HEK293 (cell line): ENCODE data around the gene NEK6.

Source experiments
- CTCF ChIA-PET: fragments of 350-600 bp; formaldehyde crosslinking; extraction: SDS; loops from one replicate; lab custom pipeline; 2021; ENCODE audit warnings: antibody characterized with exemption; lab: Yijun Ruan, JAX
- POLR2A ChIA-PET: fragments of 300-600 bp; formaldehyde crosslinking; extraction: SDS; loops from one replicate; lab custom pipeline; 2020; ENCODE audit warnings: antibody characterized with exemption, inconsistent platforms; lab: Yijun Ruan, JAX
- H3K27ac ChIP-seq: fragments of 200-500 bp; sonication (Bioruptor generic); 2 replicates; pipeline ENCODE4 v1.5.1; 2014; ENCODE audit warnings: low read depth, low read length, control low read depth, inconsistent platforms; ENCODE audit errors: extremely low read depth
- H3K36me3 ChIP-seq, 2 experiments: fragments of 200-500 bp in 1 of 2; sonication (Bioruptor generic) in 1 of 2; 1 replicate in 1 of 2; 2 replicates in 1 of 2; pipeline ENCODE4 v1.5.1; 2014 to 2017; ENCODE audit warnings: inconsistent platforms in 2 of 2, low read length in 2 of 2; ENCODE audit not compliant: control insufficient read depth in 2 of 2, insufficient read depth in 1 of 2
- H3K4me1 ChIP-seq: fragments of 200-500 bp; sonication (Bioruptor generic); 2 replicates; pipeline ENCODE4 v1.5.1; 2014; ENCODE audit warnings: mild to moderate bottlenecking, low read length, inconsistent platforms; ENCODE audit not compliant: control insufficient read depth, insufficient read depth
- H3K4me3 ChIP-seq: 2 replicates; pipeline ENCODE4 v1.5.1; 2011; ENCODE audit warnings: low read depth, mild to moderate bottlenecking, control low read depth, low read length, moderate library complexity
- H3K9me3 ChIP-seq: fragments of 200-500 bp; sonication (Bioruptor generic); 2 replicates; pipeline ENCODE4 v1.5.1; 2014; ENCODE audit warnings: low read depth, low read length, inconsistent platforms; ENCODE audit not compliant: control insufficient read depth, insufficient read depth
- GLI2 ChIP-seq: fragments of 450-650 bp; formaldehyde crosslinking; IDR thresholded peaks from 2 replicates; pipeline ENCODE4; 2017; ENCODE audit warnings: missing biosample characterization, missing genetic modification characterization, low read depth, borderline replicate concordance
- KLF1 ChIP-seq: fragments of 450-650 bp; formaldehyde crosslinking; IDR thresholded peaks from 2 replicates; pipeline ENCODE4 v1.5.1; 2016; ENCODE audit warnings: missing biosample characterization, missing genetic modification characterization
- ZNF223 ChIP-seq: fragments of 450-650 bp; formaldehyde crosslinking; IDR thresholded peaks from 2 replicates; pipeline ENCODE4 v1.5.1; 2016; ENCODE audit warnings: missing biosample characterization, missing genetic modification characterization
- ZNF302 ChIP-seq: fragments of 450-650 bp; formaldehyde crosslinking; IDR thresholded peaks from 2 replicates; pipeline ENCODE4 v1.5.1; 2016; ENCODE audit warnings: missing biosample characterization, missing genetic modification characterization, low read depth
- ZNF335 ChIP-seq: fragments of 450-650 bp; formaldehyde crosslinking; conservative IDR thresholded peaks from 2 replicates; pipeline ENCODE4 v1.5.1; 2016; ENCODE audit warnings: missing biosample characterization, missing genetic modification characterization
- ZNF350 ChIP-seq: fragments of 450-650 bp; formaldehyde crosslinking; IDR thresholded peaks from 2 replicates; pipeline ENCODE4 v1.5.0; 2017; ENCODE audit warnings: missing biosample characterization, mild to moderate bottlenecking, missing genetic modification characterization
- ZNF404 ChIP-seq: fragments of 450-650 bp; formaldehyde crosslinking; IDR thresholded peaks from 2 replicates; pipeline ENCODE4 v1.5.1; 2017; ENCODE audit warnings: missing biosample characterization, missing genetic modification characterization
- ZNF600 ChIP-seq: fragments of 450-650 bp; formaldehyde crosslinking; IDR thresholded peaks from 2 replicates; pipeline ENCODE4 v1.5.1; 2016; ENCODE audit warnings: missing biosample characterization, missing genetic modification characterization
- TF ChIP-seq, protein P1 (sequence below): fragments of 450-650 bp; formaldehyde crosslinking; IDR thresholded peaks from 2 replicates; pipeline ENCODE4 v1.5.1; 2016; ENCODE audit warnings: missing biosample characterization, missing genetic modification characterization
- TF ChIP-seq, protein P2 (sequence below): fragments of 450-650 bp; formaldehyde crosslinking; IDR thresholded peaks from 2 replicates; pipeline ENCODE4 v1.5.1; 2016; ENCODE audit warnings: missing biosample characterization, missing genetic modification characterization
- TF ChIP-seq, protein P3 (sequence below): fragments of 450-650 bp; formaldehyde crosslinking; IDR thresholded peaks from 2 replicates; pipeline ENCODE4 v1.5.1; 2016; ENCODE audit warnings: missing biosample characterization, missing genetic modification characterization

NEK6 gene

DNA sequence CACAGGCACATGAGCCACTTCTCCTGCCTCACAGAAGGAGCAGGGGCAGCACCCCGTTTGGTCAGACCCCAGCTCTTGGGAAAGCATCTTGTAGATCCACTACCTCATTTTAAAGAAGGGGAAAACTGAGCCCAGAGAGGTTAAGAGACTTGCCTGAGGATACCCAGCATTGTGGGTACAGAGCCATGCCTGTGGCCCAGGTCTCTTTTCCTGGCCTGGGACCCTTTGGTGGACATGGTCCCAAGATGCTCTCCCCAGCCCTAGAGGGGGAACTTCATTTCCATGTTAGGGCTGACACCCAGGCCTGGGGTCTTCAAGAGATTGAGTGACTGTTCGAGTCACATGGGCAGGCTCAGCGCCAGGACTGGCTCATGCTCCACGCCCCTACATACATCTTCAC is 64.2 kb downstream of the NEK6 start (continued):
- no peak for TF ChIP-seq ZNF223 (tag by site-specific recombination)
- TF ChIP-seq ZNF350 = no peak
- TF ChIP-seq, protein P1, sequence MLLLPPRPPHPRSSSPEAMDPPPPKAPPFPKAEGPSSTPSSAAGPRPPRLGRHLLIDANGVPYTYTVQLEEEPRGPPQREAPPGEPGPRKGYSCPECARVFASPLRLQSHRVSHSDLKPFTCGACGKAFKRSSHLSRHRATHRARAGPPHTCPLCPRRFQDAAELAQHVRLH (tag by site-specific recombination) = no peak

DNA sequence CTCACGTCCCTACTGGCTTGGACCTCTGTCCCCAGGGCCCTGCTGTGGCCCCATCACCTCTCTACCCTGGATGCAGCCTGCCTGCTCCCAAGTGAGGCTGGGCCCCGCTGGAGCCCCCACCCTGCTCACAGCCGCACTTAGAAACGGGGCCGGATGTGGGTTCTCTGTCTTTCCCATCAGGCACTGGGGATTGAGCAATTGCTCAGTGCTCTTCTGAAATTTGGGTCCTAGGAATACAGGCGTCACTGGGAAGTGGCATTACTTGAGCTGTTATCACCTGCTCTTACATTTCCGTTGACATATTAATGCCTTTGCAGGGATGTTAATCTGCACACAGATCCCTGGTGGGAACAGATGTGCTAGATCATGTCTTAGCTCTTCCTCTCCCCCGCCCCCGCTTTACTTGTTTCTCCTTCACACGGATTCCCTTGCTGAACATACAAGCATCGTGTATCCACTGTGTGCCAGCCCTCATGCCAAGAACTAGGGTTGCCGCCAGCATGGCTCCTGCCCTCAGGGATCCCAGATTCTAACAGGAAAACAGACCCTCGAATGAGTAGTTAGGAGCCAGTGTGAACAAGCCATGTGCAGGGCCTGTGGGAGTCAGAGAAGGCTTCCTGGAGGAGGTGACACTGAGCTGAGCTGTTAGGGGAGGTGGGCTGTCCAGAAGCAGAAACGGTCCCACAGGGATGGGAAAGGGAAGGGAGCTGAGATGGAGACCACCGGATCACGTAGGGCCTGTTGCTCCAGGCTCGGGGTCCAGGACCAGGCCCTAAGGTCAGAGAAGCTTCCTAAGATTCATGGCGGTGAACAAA is 65.1 kb downstream of the NEK6 start:
- POLR2A ChIA-PET = no interaction called here
- CTCF ChIA-PET = interaction anchor here (0.7 to 1.8 kb wide), 4 partner anchors 9 to 196 kb away, joined by 3 to 7 read pairs (median 4); no protein-coding TSS in a partner anchor
- peaks cover 0 to 22% of the 10 kb centered on the region in 2 experiments; a peak in 1 of 3 replicates for H3K36me3 ChIP-seq

DNA sequence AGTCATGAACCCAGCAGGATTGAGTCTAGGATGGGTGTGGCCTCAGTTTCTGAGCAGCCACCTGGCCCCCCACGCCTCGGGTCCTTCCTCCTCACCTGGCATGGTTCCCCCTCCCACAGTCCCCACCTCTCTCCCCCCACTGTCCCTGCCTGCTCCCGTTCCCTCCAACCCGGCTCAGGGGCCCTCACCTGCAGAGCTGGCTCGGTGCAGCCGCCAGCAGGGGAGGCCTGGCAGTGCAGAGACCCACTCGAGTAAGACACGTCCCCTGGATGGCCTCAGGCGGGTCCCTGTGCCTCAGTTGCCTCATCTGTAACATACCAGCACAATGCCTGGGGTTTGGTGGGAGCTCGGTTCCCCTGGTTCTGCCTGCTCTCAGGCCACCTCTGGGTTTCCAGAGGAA is 66.2 kb downstream of the NEK6 start:
- H3K27ac ChIP-seq = no peak overlapping the region
- TF ChIP-seq, protein P2, sequence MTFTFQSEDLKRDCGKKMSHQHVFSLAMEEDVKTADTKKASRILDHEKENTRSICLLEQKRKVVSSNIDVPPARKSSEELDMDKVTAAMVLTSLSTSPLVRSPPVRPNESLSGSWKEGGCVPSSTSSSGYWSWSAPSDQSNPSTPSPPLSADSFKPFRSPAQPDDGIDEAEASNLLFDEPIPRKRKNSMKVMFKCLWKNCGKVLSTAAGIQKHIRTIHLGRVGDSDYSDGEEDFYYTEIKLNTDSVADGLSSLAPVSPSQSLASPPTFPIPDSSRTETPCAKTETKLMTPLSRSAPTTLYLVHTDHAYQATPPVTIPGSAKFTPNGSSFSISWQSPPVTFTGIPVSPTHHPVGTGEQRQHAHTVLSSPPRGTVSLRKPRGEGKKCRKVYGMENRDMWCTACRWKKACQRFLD (tag by site-specific recombination) = no peak
- no peak for TF ChIP-seq ZNF404
- TF ChIP-seq ZNF335 (tag by site-specific recombination) = no peak
- TF ChIP-seq ZNF600 (tag by site-specific recombination) = no peak
- TF ChIP-seq KLF1 = no peak
- H3K4me1 ChIP-seq = no peaks in the 10 kb centered on the region
- POLR2A ChIA-PET = no interaction called here
- peaks cover 0 to 29% of the 10 kb centered on the region in 2 experiments; a peak in 1 of 3 replicates for H3K36me3 ChIP-seq
- H3K4me3 ChIP-seq = no peak overlapping the region
- CTCF ChIA-PET = interaction anchor here (0.7 to 1.8 kb wide), 3 partner anchors 19 to 197 kb away, joined by 3 to 7 read pairs (median 4); no protein-coding TSS in a partner anchor
- no peaks in the 10 kb centered on the region for H3K9me3 ChIP-seq

More for the DNA sequence above, 65.1 kb downstream of the NEK6 start:
- H3K9me3 ChIP-seq = no peaks in the 10 kb centered on the region
- no peak overlapping the region for H3K27ac ChIP-seq
- H3K4me3 ChIP-seq = no peak overlapping the region
- H3K4me1 ChIP-seq = no peaks in the 10 kb centered on the region
- TF ChIP-seq, protein P3, sequence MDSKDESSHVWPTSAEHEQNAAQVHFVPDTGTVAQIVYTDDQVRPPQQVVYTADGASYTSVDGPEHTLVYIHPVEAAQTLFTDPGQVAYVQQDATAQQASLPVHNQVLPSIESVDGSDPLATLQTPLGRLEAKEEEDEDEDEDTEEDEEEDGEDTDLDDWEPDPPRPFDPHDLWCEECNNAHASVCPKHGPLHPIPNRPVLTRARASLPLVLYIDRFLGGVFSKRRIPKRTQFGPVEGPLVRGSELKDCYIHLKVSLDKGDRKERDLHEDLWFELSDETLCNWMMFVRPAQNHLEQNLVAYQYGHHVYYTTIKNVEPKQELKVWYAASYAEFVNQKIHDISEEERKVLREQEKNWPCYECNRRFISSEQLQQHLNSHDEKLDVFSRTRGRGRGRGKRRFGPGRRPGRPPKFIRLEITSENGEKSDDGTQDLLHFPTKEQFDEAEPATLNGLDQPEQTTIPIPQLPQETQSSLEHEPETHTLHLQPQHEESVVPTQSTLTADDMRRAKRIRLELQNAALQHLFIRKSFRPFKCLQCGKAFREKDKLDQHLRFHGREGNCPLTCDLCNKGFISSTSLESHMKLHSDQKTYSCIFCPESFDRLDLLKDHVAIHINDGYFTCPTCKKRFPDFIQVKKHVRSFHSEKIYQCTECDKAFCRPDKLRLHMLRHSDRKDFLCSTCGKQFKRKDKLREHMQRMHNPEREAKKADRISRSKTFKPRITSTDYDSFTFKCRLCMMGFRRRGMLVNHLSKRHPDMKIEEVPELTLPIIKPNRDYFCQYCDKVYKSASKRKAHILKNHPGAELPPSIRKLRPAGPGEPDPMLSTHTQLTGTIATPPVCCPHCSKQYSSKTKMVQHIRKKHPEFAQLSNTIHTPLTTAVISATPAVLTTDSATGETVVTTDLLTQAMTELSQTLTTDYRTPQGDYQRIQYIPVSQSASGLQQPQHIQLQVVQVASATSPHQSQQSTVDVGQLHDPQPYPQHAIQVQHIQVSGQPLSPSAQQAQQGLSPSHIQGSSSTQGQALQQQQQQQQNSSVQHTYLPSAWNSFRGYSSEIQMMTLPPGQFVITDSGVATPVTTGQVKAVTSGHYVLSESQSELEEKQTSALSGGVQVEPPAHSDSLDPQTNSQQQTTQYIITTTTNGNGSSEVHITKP (tag by site-specific recombination) = no peak

DNA sequence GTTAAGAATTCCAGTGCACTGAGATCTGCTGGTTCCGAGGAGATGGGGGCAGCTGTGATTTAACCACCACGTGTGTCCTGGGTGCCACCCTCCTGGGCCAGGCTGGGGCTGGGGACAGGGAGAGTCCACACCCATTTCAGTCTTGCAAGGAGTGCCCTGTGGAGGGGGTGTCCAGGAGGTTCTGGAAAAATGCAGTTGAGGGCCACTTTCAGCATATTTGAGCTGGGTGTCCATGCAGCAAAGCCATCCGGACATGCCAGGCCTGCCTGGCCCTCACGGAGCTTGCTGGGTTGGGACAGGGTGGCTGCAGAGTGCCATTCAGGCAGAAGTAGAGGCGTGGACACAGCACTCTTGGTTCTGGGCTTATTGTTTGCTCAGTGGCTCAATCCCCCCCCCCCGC is 68.1 kb downstream of the NEK6 start:
- ChIA-PET POLR2A (no interaction called here), CTCF (interaction anchor here (0.6 to 1.0 kb wide), 2 partner anchors 199 to 923 kb away, joined by 4 to 5 read pairs; no protein-coding TSS in a partner anchor)
- no peak overlapping the region for H3K27ac ChIP-seq
- peaks cover 0 to 42% of the 10 kb centered on the region in 2 experiments; a peak in 1 of 3 replicates for H3K36me3 ChIP-seq
- no peak overlapping the region for H3K4me3 ChIP-seq
- H3K9me3 ChIP-seq = no peaks in the 10 kb centered on the region
- TF ChIP-seq GLI2 (tag by site-specific recombination) (no peak), ZNF302 (no peak)
- H3K4me1 ChIP-seq = no peaks in the 10 kb centered on the region
